ENCODE results near the gene MON2.

DNA sequence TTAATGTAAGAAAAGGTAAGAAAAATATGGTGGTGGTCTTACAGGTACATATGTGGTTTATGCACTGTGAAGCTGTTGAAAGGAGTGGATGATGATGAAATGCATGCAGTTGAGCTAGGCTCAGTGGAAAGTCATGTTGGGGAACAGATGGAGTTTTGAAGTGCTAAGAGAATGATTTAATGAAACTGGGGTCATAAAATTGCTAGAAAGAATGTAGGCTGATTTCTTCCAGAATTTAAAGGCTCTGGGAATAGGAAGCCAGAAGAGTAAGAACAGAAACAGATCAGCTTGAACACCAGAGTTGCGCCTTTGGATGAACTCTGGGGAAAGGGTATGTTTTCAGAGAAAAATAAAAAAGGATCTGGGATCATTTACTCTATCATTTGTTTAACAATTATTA is 146.5 kb downstream of the MON2 start:
- TF ChIP-seq POLR2A (IDR thresholded peaks at IDR 0.05; ENCODE audit: low read depth, low read length) (no peak), POLR2AphosphoS5 (IDR thresholded peaks at IDR 0.05; ENCODE audit: insufficient read depth, low read depth, low read length) (no peak)
- TF ChIP-seq, protein P1, sequence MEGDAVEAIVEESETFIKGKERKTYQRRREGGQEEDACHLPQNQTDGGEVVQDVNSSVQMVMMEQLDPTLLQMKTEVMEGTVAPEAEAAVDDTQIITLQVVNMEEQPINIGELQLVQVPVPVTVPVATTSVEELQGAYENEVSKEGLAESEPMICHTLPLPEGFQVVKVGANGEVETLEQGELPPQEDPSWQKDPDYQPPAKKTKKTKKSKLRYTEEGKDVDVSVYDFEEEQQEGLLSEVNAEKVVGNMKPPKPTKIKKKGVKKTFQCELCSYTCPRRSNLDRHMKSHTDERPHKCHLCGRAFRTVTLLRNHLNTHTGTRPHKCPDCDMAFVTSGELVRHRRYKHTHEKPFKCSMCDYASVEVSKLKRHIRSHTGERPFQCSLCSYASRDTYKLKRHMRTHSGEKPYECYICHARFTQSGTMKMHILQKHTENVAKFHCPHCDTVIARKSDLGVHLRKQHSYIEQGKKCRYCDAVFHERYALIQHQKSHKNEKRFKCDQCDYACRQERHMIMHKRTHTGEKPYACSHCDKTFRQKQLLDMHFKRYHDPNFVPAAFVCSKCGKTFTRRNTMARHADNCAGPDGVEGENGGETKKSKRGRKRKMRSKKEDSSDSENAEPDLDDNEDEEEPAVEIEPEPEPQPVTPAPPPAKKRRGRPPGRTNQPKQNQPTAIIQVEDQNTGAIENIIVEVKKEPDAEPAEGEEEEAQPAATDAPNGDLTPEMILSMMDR (IDR thresholded peaks at IDR 0.05; ENCODE audit: extremely low read depth in 1 of 2, insufficient read depth in 1 of 2, low read depth in 1 of 2, low read length in 2 of 2) = no peak

All from endothelial cell of umbilical vein (primary cell).